ENCODE results near the gene NPAT.
A peak's percentile ranks its signal among the peaks of the same experiment; 100 is the strongest.
"Not testable (repeated sequence)": the region's sequence is repeated elsewhere in the genome, so short reads cannot be mapped to it uniquely, and the experiment has no call there.

Gene NPAT

GRCh38 chr11:108147150-108147549 lies 75.3 kb downstream of the NPAT start:
- DNase-seq: no peak

GRCh38 chr11:108144615-108145014 lies 77.8 kb downstream of the NPAT start:
- DNase-seq: no peak

GRCh38 chr11:108142304-108142703 lies 80.1 kb downstream of the NPAT start:
- DNase-seq: no peak

- no peak for DNase-seq
Observed at GRCh38 chr11:108137212-108137611, 85.2 kb downstream of the NPAT start.

- DNase-seq: peak in 1 of 2 experiments; percentile 38
Observed at GRCh38 chr11:108135845-108136544, 86.4 kb downstream of the NPAT start.

- not testable (repeated sequence) for DNase-seq
Observed at GRCh38 chr11:108132993-108133538, 89.4 kb downstream of the NPAT start.

GRCh38 chr11:108131993-108132392 lies 90.4 kb downstream of the NPAT start:
- DNase-seq: no peak

GRCh38 chr11:108128772-108129171 lies 93.7 kb downstream of the NPAT start:
- no peak for DNase-seq

- DNase-seq: no peak
Observed at GRCh38 chr11:108125096-108125495, 97.3 kb downstream of the NPAT start.

- no peak for DNase-seq
Observed at GRCh38 chr11:108122166-108122628, 100.2 kb downstream of the NPAT start.

GRCh38 chr11:108121274-108122155 lies 100.9 kb downstream of the NPAT start, which contains the start of gene ACAT1:
TSS of gene ACAT1 (plus strand) at chr11:108121567. CDS start at chr11:108121607, 40 bp downstream.
- DNase-seq: peak; percentile 92 to 97

GRCh38 chr11:108120936-108121273 lies 101.5 kb downstream of the NPAT start:
- DNase-seq: not testable (repeated sequence)

GRCh38 chr11:108117746-108118371 lies 104.6 kb downstream of the NPAT start:
- DNase-seq: no peak

- DNase-seq: no peak
Observed at GRCh38 chr11:108115500-108116140, 106.8 kb downstream of the NPAT start.

GRCh38 chr11:108112057-108112456 lies 110.4 kb downstream of the NPAT start:
- DNase-seq: no peak

GRCh38 chr11:108111126-108111525 lies 111.3 kb downstream of the NPAT start:
- DNase-seq: no peak

Data from stimulated activated CD4-positive, alpha-beta T cell treated with anti-CD3 and anti-CD28 coated beads, Interleukin-4, amount 100 ng/mL, for 4 hours (primary cell).